GM21423 (cell line): ENCODE measurements around the gene ZNF169.
"Not testable (repeated sequence)": the region's sequence is repeated elsewhere in the genome, so short reads cannot be mapped to it uniquely, and the experiment has no call there.

Experiments used
- ATAC-seq: cut with Tn5 transposase; IDR thresholded peaks from one replicate; pipeline ENCODE4 v1.9.1; 2021; ENCODE audit warnings: mild to moderate bottlenecking, moderate library complexity; ENCODE audit not compliant: unreplicated experiment

Gene ZNF169

DNA sequence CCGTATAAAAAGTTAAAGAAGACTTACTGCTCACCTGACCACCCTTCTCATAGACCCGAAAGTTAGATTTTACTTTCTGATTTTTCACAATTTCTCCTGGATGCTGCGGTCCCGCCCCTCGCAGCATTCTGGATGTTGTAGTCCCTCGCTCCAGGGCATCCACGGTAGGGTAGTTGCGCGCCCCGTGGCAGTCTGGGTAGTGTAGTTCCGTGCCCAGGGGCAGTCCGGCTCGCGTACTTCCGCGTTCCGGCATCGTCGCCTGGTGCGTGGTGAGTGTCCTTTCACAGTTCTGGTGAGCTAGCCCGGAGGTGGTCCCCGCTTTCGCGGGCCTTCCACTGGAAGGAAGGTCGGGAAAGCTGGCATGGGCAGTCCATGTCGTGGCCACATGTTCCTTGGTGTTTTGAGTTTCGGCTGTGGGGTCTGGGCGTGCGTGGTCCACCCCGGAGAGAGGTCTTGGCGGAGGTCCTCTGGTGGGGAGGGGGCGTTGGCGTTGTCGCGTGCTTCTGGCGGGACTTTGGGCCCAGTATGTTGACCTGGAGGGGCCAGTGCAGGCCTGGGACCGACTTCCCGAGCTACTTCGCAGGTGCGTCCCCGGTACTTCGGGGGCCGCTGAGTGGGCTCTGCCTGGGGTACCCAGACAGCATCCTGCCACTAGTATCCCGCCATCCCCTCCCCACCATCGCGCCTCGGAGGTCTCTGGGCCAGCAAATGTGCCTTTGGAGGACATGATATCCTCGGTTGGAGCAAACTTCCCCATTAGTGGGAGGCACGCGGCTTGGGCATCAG lies at the start of gene ZNF169:
Gene ZNF169 (plus strand): TSS at position 222 of the 786 bp plus-strand sequence. CDS start 19,515 bp downstream, outside the sequence.
- peak; percentile 100 for ATAC-seq

DNA sequence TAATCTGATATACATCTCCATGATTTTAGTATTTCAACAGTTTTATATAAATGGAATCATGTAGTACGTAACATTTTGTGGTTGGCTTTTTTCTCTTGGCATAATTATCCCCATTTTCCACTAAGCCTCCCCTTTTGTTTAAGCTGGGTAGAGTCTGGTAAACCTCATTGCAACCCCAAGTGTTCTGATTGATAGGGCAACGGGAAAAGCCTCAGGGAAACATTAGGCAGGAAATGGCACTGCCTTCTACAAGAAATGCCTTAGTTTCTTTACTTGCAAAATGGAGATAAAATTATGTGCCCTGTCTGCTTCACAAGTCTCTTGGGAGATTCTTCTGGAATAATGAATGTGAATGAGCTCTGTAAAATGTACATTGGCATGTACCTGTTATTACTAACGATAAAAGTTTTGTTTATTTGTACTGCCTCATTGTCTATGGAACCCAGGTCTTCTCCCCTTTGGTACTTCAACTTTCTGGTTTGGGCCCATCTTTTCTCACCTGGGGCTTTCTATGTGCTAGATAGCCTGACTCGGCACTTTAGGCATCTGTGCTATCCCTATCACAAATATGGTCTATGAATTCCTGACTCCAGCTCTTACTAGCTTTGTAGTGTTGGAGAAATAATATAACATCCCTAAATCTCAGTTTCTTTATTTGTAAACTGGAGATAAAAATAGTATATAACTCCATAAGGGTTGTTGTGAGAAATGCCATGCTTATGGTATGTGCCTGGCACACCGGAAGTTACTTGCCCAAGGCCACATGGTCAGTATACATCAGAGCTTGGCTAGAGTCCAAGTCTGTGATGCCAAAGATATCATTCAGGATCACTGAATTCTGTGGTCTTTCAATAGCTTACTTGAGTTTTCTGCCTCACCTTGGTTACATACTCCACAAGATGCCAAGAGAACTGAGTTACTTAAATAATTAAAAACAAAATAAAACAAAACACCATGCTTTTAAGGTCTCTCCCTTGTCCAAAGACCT lies 48.2 kb upstream of the ZNF169 start:
- no peak for ATAC-seq

GRCh38 chr9:94212091-94212490 lies 47.0 kb upstream of the ZNF169 start:
- ATAC-seq = no peak

- ATAC-seq = no peak
These were observed 46.6 kb upstream of the ZNF169 start for GRCh38 chr9:94212531-94212930.

DNA sequence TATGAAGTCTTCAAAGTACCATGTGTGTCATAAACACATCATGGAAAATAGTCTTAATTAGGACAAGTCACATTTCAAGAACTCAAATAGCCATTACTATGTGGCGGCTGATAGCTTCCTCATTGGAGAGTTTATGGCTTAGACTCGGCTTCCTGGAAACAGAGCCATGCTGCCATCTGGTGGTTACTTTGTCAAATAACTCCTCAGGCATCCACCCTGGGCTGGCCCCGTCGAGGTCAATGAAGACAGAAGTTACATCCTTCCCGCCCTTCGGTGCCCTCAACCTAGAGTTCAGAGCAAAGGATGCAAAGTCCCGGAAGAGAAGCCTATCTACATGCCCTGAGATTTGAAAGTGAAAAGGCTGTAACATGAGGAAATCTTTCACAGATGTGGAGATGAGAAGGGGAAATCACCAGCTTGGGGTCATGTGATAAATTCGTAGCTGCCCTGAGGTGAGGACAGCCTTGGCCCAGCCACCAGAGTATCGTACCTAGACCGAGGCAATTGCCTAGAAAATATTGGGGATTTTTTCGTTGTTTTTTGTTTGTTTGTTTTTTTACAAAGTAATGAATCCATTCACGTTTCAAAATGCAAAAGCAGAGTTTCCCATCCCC lies 45.5 kb upstream of the ZNF169 start:
- ATAC-seq = peak; percentile 83

GRCh38 chr9:94222870-94223269 lies 36.2 kb upstream of the ZNF169 start:
- no peak for ATAC-seq

- not testable (repeated sequence) for ATAC-seq
These were observed 33.7 kb upstream of the ZNF169 start for GRCh38 chr9:94225413-94225812.

- no peak for ATAC-seq
These were observed 30.5 kb upstream of the ZNF169 start for GRCh38 chr9:94228616-94229015.

- ATAC-seq = no peak
These were observed 26.7 kb upstream of the ZNF169 start for GRCh38 chr9:94232428-94232827.

GRCh38 chr9:94241098-94241497 lies 18.0 kb upstream of the ZNF169 start:
- ATAC-seq = not testable (repeated sequence)

DNA sequence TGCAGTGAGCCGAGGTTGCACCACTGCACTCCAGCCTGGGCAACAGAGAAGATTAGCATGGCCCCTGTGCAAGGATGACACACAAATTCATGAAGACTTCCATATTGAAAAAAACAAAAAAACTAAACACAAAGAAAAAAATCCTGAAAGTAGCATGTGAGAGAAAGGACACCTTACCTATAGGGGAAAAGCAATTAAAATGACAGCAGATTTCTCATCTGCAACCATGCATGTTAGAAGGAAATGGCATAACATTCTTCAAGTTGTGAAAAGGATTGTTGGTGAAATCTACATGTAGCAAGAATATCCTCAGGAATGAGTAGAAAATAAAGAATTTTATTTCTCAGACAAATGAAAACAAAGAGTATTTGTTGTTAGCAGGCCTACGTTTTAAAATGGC lies 13.4 kb upstream of the ZNF169 start:
- ATAC-seq = no peak

DNA sequence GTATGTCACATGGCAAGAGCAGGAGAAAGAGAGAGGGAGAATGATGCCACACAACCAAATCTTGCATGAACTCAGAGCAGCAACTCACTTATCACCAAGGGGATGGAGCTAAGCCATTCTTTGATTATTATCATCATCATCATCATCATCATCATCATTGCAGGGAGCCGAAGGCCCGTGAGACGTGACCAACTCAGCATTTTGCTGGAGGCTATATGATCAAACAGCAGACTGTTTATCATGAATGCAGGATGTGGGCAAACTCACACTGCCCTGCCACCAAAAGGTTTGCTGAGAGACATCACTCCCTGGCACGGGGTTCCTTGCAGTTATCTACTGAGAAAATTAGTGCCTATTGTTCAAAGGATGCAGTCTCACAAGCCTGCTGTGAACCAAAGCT lies 8.6 kb upstream of the ZNF169 start:
- ATAC-seq = no peak

GRCh38 chr9:94256007-94256406 lies 3.1 kb upstream of the ZNF169 start:
- no peak for ATAC-seq

GRCh38 chr9:94265626-94266402 lies 6.7 kb downstream of the ZNF169 start:
- peak; percentile 54 for ATAC-seq

GRCh38 chr9:94269264-94269663 lies 10.2 kb downstream of the ZNF169 start:
- ATAC-seq = no peak

- ATAC-seq = no peak
These were observed 10.9 kb downstream of the ZNF169 start for GRCh38 chr9:94270009-94270408.

DNA sequence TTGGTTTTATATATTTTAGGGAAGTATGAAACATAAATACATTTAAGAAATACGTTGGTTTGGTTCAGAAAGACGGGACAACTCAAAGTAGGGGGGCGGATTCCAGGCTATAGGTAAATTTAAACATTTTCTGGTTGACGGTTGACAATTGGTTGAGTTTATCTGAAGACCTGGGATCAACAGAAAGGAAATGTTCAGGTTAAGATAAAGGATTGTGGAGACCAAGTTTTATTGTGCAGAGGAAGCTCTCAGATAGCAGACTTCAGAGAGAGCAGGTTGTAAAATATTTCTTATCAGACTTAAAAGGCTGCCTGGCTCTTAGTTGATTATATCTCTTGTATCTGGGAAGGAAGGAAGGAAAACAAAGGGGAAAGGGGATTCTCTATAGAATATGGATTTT lies 17.9 kb downstream of the ZNF169 start:
- not testable (repeated sequence) for ATAC-seq

GRCh38 chr9:94277885-94278536 lies 18.9 kb downstream of the ZNF169 start:
- no peak for ATAC-seq

GRCh38 chr9:94280409-94280989 lies 21.4 kb downstream of the ZNF169 start:
- ATAC-seq = no peak

DNA sequence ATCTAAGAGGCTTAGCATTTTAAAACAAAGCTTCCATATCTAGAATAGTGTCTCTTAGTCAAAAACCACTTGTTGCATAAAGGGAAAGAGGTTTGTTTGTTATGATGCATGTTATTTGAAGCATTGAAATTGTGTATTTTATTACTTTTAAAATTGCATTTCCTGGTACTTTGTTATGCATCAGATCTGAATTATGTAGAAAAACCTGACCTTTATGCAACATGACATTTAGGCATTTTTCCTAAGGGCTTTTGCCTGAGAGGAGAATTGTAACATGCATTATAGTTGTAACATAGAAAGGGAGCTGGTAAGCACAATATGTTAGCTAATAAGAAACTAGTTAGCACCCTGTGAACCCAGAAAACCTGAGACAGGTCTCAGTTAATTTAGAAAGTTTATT lies 22.0 kb downstream of the ZNF169 start:
- ATAC-seq = no peak
